HCT116 (cell line): Measurements from ENCODE around the gene DIPK1B. TPM values are rescaled to one million over a fixed set of nuclear protein-coding genes. Genes with fewer than 3 reads are reported as not detected.

Experiments
- ATAC-seq: fragments of 200-7000 bp; cut with Tn5 transposase; 2 replicates; pipeline ENCODE4 v1.9.1; 2020; ENCODE audit warnings: mild to moderate bottlenecking, moderate library complexity
- BruUV-seq: library from RNA; stranded (reverse); fragments of 400-500 nt; replicated peaks from 2 replicates; lab custom pipeline; 2021; lab: Mats Ljungman, UMichigan
- CTCF ChIA-PET: fragments of 300-600 bp; sonication (Branson Sonifier 250); formaldehyde crosslinking; loops from one replicate; lab custom pipeline; 2021; ENCODE audit warnings: antibody characterized with exemption; lab: Charles Lee
- POLR2A ChIA-PET: fragments of 300-600, 350-600 bp; sonication (Branson Sonifier 250); formaldehyde crosslinking; loops from one replicate; lab custom pipeline; 2021; ENCODE audit warnings: antibody characterized with exemption; lab: Charles Lee
- RAD21 ChIA-PET, 2 experiments: fragments of 300-600 bp; sonication (Branson Sonifier 250); formaldehyde crosslinking; loops; one replicate each; lab custom pipeline; 2023; ENCODE audit warnings: low total read pairs in 2 of 2; ENCODE audit not compliant: uncharacterized antibody in 2 of 2, unreplicated experiment in 2 of 2, low non-redundant PET in 1 of 2; lab: Charles Lee
- DNase-seq: peaks from one replicate; pipeline ENCODE4 v3.0.0-alpha.2; 2010; ENCODE audit warnings: low read depth, low spot score
- H2AFZ ChIP-seq: fragments of 200-600 bp; shearing (Covaris generic), sonication (generic); 2 replicates; pipeline ENCODE4 v1.6.1; 2017; ENCODE audit warnings: low read depth, mixed run types, mixed read lengths, antibody characterized with exemption, low read length; ENCODE audit not compliant: poor library complexity, severe bottlenecking
- H3K27ac ChIP-seq: 2 replicates; pipeline ENCODE4 v1.5.1; 2012; ENCODE audit warnings: low read depth, low read length
- H3K27me3 ChIP-seq: fragments of 200-600 bp; sonication (generic); 2 replicates; pipeline ENCODE4 v1.6.1; 2016; ENCODE audit warnings: mixed run types, low read length, mixed read lengths; ENCODE audit not compliant: insufficient read depth
- H3K36me3 ChIP-seq, 2 experiments: fragments of 200-500 bp in 1 of 2; fragments of 200-600 bp in 1 of 2; sonication (Bioruptor generic) in 1 of 2; sonication (generic) in 1 of 2; 2 replicates each; pipeline versions ENCODE4 v1.5.1 to v1.6.1; 2014 to 2016; ENCODE audit warnings: low read length in 2 of 2, inconsistent platforms in 1 of 2, mixed read lengths in 1 of 2, mixed run types in 1 of 2; ENCODE audit not compliant: insufficient read depth in 2 of 2, control insufficient read depth in 1 of 2
- H3K4me1 ChIP-seq, 2 experiments: fragments of 200-600 bp in 1 of 2; sonication (generic) in 1 of 2; 2 replicates each; pipeline versions ENCODE4 v1.5.1 to v1.6.1; 2012 to 2017; ENCODE audit warnings: low read length in 2 of 2, inconsistent platforms in 1 of 2, mild to moderate bottlenecking in 1 of 2, mixed read lengths in 1 of 2, mixed run types in 1 of 2, moderate library complexity in 1 of 2; ENCODE audit not compliant: insufficient read depth in 2 of 2, control insufficient read depth in 1 of 2
- H3K4me2 ChIP-seq: fragments of 200-600 bp; sonication (generic); 2 replicates; pipeline ENCODE4 v1.6.1; 2017; ENCODE audit warnings: mixed run types, low read length, mixed read lengths
- H3K4me3 ChIP-seq, 2 experiments: fragments of 200-600 bp in 1 of 2; sonication (generic) in 1 of 2; replicated peaks in 1 of 2; 2 replicates each; pipeline ENCODE4 v1.5.1; 2011 to 2016; ENCODE audit warnings: low read length in 2 of 2, control low read depth in 1 of 2, low read depth in 1 of 2, mild to moderate bottlenecking in 1 of 2, mixed read lengths in 1 of 2, mixed run types in 1 of 2
- H3K79me2 ChIP-seq: fragments of 200-600 bp; sonication (generic); 2 replicates; pipeline ENCODE4 v1.6.1; 2017; ENCODE audit warnings: mild to moderate bottlenecking, mixed run types, low read length, moderate library complexity, mixed read lengths; ENCODE audit not compliant: insufficient read depth
- H3K9ac ChIP-seq: fragments of 200-600 bp; sonication (generic); 2 replicates; pipeline ENCODE4 v1.6.1; 2016; ENCODE audit warnings: low read length, mixed read lengths
- H3K9me2 ChIP-seq: fragments of 200-600 bp; sonication (generic), shearing (Covaris generic); 2 replicates; pipeline ENCODE4 v1.6.1; 2017; ENCODE audit warnings: mixed run types, mild to moderate bottlenecking, moderate library complexity; ENCODE audit not compliant: insufficient read depth
- H3K9me3 ChIP-seq, 2 experiments: fragments of 200-500 bp in 1 of 2; fragments of 200-600 bp in 1 of 2; sonication (Bioruptor generic) in 1 of 2; sonication (generic) in 1 of 2; 2 replicates each; pipeline ENCODE4 v1.6.1; 2014 to 2017; ENCODE audit warnings: low read length in 2 of 2, mixed read lengths in 2 of 2, inconsistent platforms in 1 of 2, low read depth in 1 of 2, mild to moderate bottlenecking in 1 of 2, mixed run types in 1 of 2, moderate library complexity in 1 of 2; ENCODE audit not compliant: control insufficient read depth in 1 of 2, insufficient read depth in 1 of 2
- H4K20me1 ChIP-seq: fragments of 200-600 bp; sonication (generic), shearing (Covaris generic); 2 replicates; pipeline ENCODE4 v1.6.1; 2017; ENCODE audit warnings: mixed run types, mild to moderate bottlenecking, moderate library complexity; ENCODE audit not compliant: insufficient read depth
- EZH2 ChIP-seq: fragments of 200-600 bp; sonication (generic); IDR thresholded peaks from 2 replicates; pipeline ENCODE4 v1.6.1; 2017; ENCODE audit warnings: antibody characterized with exemption, mixed run types
- EZH2phosphoT487 ChIP-seq: fragments of 200-600 bp; IDR thresholded peaks from 2 replicates; pipeline ENCODE4 v1.6.1; 2018; ENCODE audit warnings: antibody characterized with exemption, borderline replicate concordance
- MAX ChIP-seq: IDR thresholded peaks from 2 replicates; pipeline ENCODE4 v1.6.1; 2012
- POLR2A ChIP-seq: IDR thresholded peaks from 2 replicates; pipeline ENCODE4 v1.7.0; 2011; ENCODE audit warnings: borderline replicate concordance; ENCODE audit not compliant: insufficient read depth, insufficient read length; ENCODE audit errors: extremely low read depth
- SIN3A ChIP-seq: IDR thresholded peaks from 2 replicates; pipeline ENCODE4 v1.6.1; 2012; ENCODE audit warnings: low read depth
- ZBTB33 ChIP-seq: IDR thresholded peaks from 2 replicates; pipeline ENCODE4 v1.6.1; 2011; ENCODE audit warnings: mild to moderate bottlenecking, low read length, moderate library complexity; ENCODE audit not compliant: insufficient replicate concordance; ENCODE audit errors: extremely low read depth
- intact Hi-C: fragments of 100-400 bp; cut with micrococcal nuclease; formaldehyde crosslinking; loops from 2 replicates; pipeline ENCODE4 v1.10.0; 2022
- total RNA-seq: library from RNA; stranded (reverse); gene quantifications from one replicate; pipeline ENCODE4 v1.2.1, GENCODE V29; 2021; ENCODE audit not compliant: unreplicated experiment

The DIPK1B gene
- total RNA-seq, 1 experiment from 2014 or later, result 15.6 TPM

- TF ChIP-seq ZBTB33, result no peak
- TF ChIP-seq POLR2A, result no peak
- TF ChIP-seq SIN3A, result no peak
- no peak for TF ChIP-seq EZH2
These were observed 8.0 kb downstream of the DIPK1B start (continued) for GRCh38 chr9:136720251-136720897.

- H3K4me1 ChIP-seq, result peaks cover 3 to 37% of the 10 kb centered on the region in 2 experiments; a peak in 3 of 4 replicates
- POLR2A ChIA-PET, result no interaction called here
These were observed 8.5 kb downstream of the DIPK1B start for GRCh38 chr9:136720898-136721338.

More at GRCh38 chr9:136720898-136721338, 8.5 kb downstream of the DIPK1B start:
- H4K20me1 ChIP-seq, result peaks cover 26% of the 10 kb centered on the region; the same call in 1 of the 2 replicates
- H3K4me3 ChIP-seq, result no peak overlapping the region
- RAD21 ChIA-PET, result no interaction called here
- no peaks in the 10 kb centered on the region for H3K27me3 ChIP-seq
- H3K9me2 ChIP-seq, result no peaks in the 10 kb centered on the region
- DNase-seq (no peak), ATAC-seq (no peak)
- H3K4me2 ChIP-seq, result no peak overlapping the region
- no peak overlapping the region for H3K27ac ChIP-seq
- no TSS peak for BruUV-seq
- H3K9me3 ChIP-seq, result no peaks in the 10 kb centered on the region
- H3K79me2 ChIP-seq, result peaks cover 23% of the 10 kb centered on the region
- TF ChIP-seq ZBTB33, result no peak
- no peak for TF ChIP-seq MAX
- no peak for TF ChIP-seq EZH2phosphoT487
- intact Hi-C loops, result no loop called here
- no peak overlapping the region for H3K9ac ChIP-seq
- CTCF ChIA-PET, result no interaction called here
- peaks cover 19 to 28% of the 10 kb centered on the region in 2 experiments; a peak in 3 of 4 replicates for H3K36me3 ChIP-seq
- no peak overlapping the region for H2AFZ ChIP-seq
